ENCODE results near the gene TNFAIP8. TPM values are rescaled to one million over a fixed set of nuclear protein-coding genes. Genes with fewer than 3 reads are reported as not detected.
A peak's percentile ranks its signal among the peaks of the same experiment; 100 is the strongest.

Gene TNFAIP8
- total and polyA plus RNA-seq, 9 of the 15 experiments (the other 6 are each of a cell fraction or from before 2014, with no cell fraction given) = 29.9 to 52.2 (median 44.8) TPM

- TF ChIP-seq ZNF143 (CRISPR knock-in tag; IDR thresholded peaks at IDR 0.05) (peak; percentile 29; the same call in 1 of the 2 replicates), FOXP1 (CRISPR knock-in tag; IDR thresholded peaks at IDR 0.05) (no peak), SLC30A9 (CRISPR knock-in tag; IDR thresholded peaks at IDR 0.05) (no peak), BRF2 (IDR thresholded peaks at IDR 0.05; ENCODE audit: borderline replicate concordance, insufficient read depth, insufficient read length) (no peak), ZNF134 (CRISPR knock-in tag; conservative IDR thresholded peaks at IDR 0.05) (no peak), ZBED1 (IDR thresholded peaks at IDR 0.05) (no peak), NR2F6 (CRISPR knock-in tag; IDR thresholded peaks at IDR 0.05) (no peak), CGGBP1 (CRISPR knock-in tag; IDR thresholded peaks at IDR 0.05) (no peak), PTTG1 (tag; IDR thresholded peaks at IDR 0.05; ENCODE audit: low read depth) (no peak), PRDM10 (IDR thresholded peaks at IDR 0.05; ENCODE audit: partially characterized antibody) (peak; percentile 73), ZBTB43 (CRISPR knock-in tag; IDR thresholded peaks at IDR 0.05) (no peak), HOXB6 (CRISPR knock-in tag; IDR thresholded peaks at IDR 0.05; ENCODE audit: borderline replicate concordance) (0 out of 2 replicates have a peak, but pooled peaks have one; percentile 54), SMARCA4 (IDR thresholded peaks at IDR 0.05) (0 out of 2 replicates have a peak, but pooled peaks have one; percentile 40), KDM2B (CRISPR knock-in tag; IDR thresholded peaks at IDR 0.05) (no peak), MCM2 (IDR thresholded peaks at IDR 0.05; ENCODE audit: low read depth) (no peak), HMGN3 (IDR thresholded peaks at IDR 0.05; ENCODE audit: borderline replicate concordance, extremely low read depth, insufficient read length, low read depth, low read length) (no peak), ETS1 (conservative IDR thresholded peaks at IDR 0.05; ENCODE audit: control insufficient read depth, low read depth, low read length) (no peak), POLR2AphosphoS2 (IDR thresholded peaks at IDR 0.05; ENCODE audit: low read length) (no peak), KAT2B (IDR thresholded peaks at IDR 0.05; ENCODE audit: low read depth, low read length) (no peak), ID3 (CRISPR knock-in tag; IDR thresholded peaks at IDR 0.05) (no peak), ID3 (tag; IDR thresholded peaks at IDR 0.05) (0 out of 2 replicates have a peak, but pooled peaks have one; percentile 33), TRIM28 (IDR thresholded peaks at IDR 0.05) (no peak)
These were observed 32.8 kb upstream of the TNFAIP8 start (continued) for GRCh38 chr5:119322948-119323537.
